ENCODE measurements around the gene ABHD16A.
A peak's percentile ranks its signal among the peaks of the same experiment; 100 is the strongest.

Gene ABHD16A

GRCh38 chr6:31660381-31661261, 42.5 kb downstream of the ABHD16A start, which contains the start of gene C6orf47:
Gene C6orf47, minus strand, starts transcription at chr6:31660778. Its CDS starts 831 bp downstream, at chr6:31659947.
- DNase-seq = peak; percentile 83 to 94 (median 90)

- DNase-seq = peak; percentile 12 to 55 (median 48)
Observed at GRCh38 chr6:31659649-31660380, 43.3 kb downstream of the ABHD16A start.

GRCh38 chr6:31658983-31659648, 44.0 kb downstream of the ABHD16A start:
- DNase-seq = no peak

GRCh38 chr6:31658158-31658688, 44.9 kb downstream of the ABHD16A start:
- no peak for DNase-seq

- DNase-seq = no peak
Observed at GRCh38 chr6:31657406-31658157, 45.5 kb downstream of the ABHD16A start.

GRCh38 chr6:31655349-31656237, 47.5 kb downstream of the ABHD16A start, which contains the start of gene APOM:
Gene APOM, plus strand, starts transcription at chr6:31655894. Its CDS starts 73 bp downstream, at chr6:31655967.
- no peak for DNase-seq

- no peak for DNase-seq
Observed at GRCh38 chr6:31654574-31655348, 48.4 kb downstream of the ABHD16A start.

- DNase-seq = peak in 3 of 4 experiments; percentile 93 to 95 (median 95)
Observed at GRCh38 chr6:31652925-31653724, 50.0 kb downstream of the ABHD16A start.

- peak; percentile 86 to 94 (median 90) for DNase-seq
Observed at GRCh38 chr6:31651602-31652191, 51.4 kb downstream of the ABHD16A start.

- DNase-seq = no peak
Observed at GRCh38 chr6:31645325-31645724, 57.8 kb downstream of the ABHD16A start.

- DNase-seq = no peak
Observed at GRCh38 chr6:31643818-31644454, 59.2 kb downstream of the ABHD16A start.

GRCh38 chr6:31642798-31643570, 60.1 kb downstream of the ABHD16A start:
- DNase-seq = no peak

- DNase-seq = no peak
Observed at GRCh38 chr6:31641370-31641769, 61.8 kb downstream of the ABHD16A start.

- no peak for DNase-seq
Observed at GRCh38 chr6:31640612-31641011, 62.5 kb downstream of the ABHD16A start.

GRCh38 chr6:31639449-31639861, 63.7 kb downstream of the ABHD16A start:
- peak in 2 of 4 experiments; percentile 13 to 33 for DNase-seq

GRCh38 chr6:31639043-31639442, 64.1 kb downstream of the ABHD16A start:
- DNase-seq = no peak
